GM19324 (cell line): Measurements from ENCODE around the gene RPN2.
"Not testable (repeated sequence)": the region's sequence is repeated elsewhere in the genome, so short reads cannot be mapped to it uniquely, and the experiment has no call there.

ENCODE experiments used
- ATAC-seq: cut with Tn5 transposase; IDR thresholded peaks from one replicate; pipeline ENCODE4 v1.9.1; 2021; ENCODE audit warnings: mild to moderate bottlenecking, moderate library complexity; ENCODE audit not compliant: unreplicated experiment, low FRiP score

RPN2 gene

GRCh38 chr20:37178839-37179682, at the start of gene RPN2, which contains the start of gene MROH8:
TSS of gene RPN2 (plus strand) at chr20:37179330. CDS start at chr20:37179357, 27 bp downstream.
TSS of gene MROH8 (minus strand) at chr20:37179548.
- ATAC-seq: peak; percentile 96

GRCh38 chr20:37131486-37131885, 47.6 kb upstream of the RPN2 start:
- ATAC-seq: no peak

GRCh38 chr20:37133952-37134351, 45.2 kb upstream of the RPN2 start:
- no peak for ATAC-seq

GRCh38 chr20:37137547-37137946, 41.6 kb upstream of the RPN2 start:
- ATAC-seq: no peak

DNA sequence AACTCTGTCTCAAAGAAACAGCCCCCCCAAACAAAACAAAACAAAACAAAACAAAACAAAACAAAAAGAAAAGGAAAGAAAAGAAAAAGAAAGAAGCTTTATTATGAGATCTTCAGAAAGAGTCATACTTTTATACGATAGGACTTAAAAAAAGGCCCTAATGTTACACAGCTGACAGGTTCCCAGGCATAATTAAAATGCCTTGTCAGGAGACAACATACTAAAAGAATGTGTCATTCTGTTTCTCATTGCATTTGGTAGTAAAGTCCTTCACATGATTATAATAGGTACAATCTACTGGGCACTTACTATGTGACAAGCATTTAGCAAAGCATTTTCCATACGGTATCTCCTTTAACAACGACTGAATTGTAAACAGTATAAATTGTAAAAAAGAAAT, 36.4 kb upstream of the RPN2 start:
- no peak for ATAC-seq

- no peak for ATAC-seq
Observed at GRCh38 chr20:37144856-37145404, 34.2 kb upstream of the RPN2 start.

GRCh38 chr20:37147250-37147649, 31.9 kb upstream of the RPN2 start:
- ATAC-seq: no peak

- ATAC-seq: not testable (repeated sequence)
Observed at GRCh38 chr20:37150864-37151263, 28.3 kb upstream of the RPN2 start.

DNA sequence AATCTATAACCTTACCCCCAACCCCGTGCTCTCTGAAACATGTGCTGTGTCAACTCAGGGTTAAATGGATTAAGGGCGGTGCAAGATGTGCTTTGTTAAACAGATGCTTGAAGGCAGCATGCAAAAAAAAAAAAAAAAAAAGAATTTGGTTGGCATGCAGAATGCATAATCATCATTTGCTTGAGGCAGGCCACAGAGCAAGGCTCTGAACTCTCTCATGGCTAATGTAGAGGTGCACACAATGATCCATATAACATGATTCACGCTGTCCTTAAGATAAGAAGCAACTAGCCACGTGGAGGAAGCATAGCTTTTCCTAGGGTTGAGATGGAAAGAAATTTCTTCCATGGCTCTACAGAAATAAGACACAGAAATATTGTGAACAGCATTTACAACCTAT, 27.6 kb upstream of the RPN2 start:
- no peak for ATAC-seq

DNA sequence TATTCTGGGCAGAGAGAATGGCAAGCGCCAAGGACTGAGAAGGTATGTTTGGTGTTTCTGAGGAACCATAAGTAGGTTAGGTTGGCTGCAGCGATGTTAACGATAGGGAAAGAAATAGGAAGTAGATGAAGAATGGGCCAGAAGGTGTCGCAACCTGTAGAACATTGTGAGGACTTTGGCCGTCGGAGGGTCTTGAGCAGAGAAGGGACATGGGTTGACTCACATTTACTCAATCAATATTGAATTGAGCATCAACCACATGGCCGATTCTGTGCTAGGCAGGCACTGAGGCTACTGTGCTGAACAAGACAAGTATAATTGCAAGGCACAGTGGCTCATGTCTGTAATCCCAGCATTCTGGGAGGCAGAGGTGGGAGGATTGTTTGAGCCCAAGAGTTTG, 26.8 kb upstream of the RPN2 start:
- no peak for ATAC-seq

- ATAC-seq: no peak
Observed at GRCh38 chr20:37154684-37155298, 24.3 kb upstream of the RPN2 start.

GRCh38 chr20:37155987-37156386, 23.1 kb upstream of the RPN2 start:
- ATAC-seq: no peak

- no peak for ATAC-seq
Observed at GRCh38 chr20:37158248-37158647, 20.9 kb upstream of the RPN2 start.

DNA sequence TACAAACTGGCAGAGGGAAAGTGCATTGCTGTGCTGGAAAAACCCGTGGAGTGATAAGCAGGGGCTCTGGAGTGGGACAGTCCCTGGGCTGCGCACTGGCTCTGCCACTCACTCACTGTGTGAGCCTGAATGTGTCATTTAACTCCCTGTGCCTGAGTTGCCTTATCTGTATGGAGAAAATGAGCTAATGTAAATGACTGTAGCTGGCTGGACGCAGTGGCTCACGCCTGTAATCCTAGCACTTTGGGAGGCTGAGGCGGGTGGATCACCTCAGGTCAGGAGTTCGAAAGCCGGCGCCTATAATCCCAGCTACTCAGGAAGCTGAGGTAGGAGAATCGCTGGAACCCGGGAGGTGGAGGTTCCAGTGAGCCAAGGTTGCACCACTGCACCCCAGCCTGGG, 18.4 kb upstream of the RPN2 start:
- no peak for ATAC-seq

DNA sequence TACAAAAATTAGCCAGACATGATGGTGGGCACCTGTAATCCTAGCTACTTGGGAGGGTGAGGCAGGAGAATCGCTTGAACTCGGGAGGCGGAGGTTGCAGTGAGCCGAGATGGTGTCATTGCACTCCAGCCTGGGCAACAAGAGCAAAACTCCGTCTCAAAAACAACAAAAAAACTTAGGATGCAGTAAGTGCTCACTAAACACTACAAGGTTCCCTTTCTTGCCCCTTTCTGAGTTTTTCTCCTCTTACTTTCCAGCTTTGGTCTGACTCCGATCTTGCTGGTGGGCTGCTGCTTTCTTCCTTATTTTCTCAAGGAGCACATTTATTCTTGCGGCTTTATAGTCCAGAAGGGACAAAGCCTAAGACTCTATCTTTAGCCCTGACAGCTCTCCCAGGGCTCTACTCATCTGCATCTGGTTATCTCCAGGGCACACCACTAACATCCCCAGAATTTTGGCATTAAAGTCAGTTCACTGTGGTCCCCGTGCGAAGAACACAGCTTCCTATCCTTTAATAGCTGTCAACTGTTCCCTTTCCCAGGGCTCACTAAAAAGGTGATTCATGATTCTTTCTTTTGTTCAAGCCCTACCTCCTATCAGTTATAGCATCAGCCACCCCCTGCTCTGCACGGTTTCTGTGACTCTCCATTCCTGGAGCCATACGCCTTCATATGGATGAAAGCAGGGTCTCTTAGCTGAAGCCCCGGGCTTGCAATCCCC, 17.1 kb upstream of the RPN2 start:
- ATAC-seq: no peak

- ATAC-seq: no peak
Observed at GRCh38 chr20:37162646-37163045, 16.5 kb upstream of the RPN2 start.

DNA sequence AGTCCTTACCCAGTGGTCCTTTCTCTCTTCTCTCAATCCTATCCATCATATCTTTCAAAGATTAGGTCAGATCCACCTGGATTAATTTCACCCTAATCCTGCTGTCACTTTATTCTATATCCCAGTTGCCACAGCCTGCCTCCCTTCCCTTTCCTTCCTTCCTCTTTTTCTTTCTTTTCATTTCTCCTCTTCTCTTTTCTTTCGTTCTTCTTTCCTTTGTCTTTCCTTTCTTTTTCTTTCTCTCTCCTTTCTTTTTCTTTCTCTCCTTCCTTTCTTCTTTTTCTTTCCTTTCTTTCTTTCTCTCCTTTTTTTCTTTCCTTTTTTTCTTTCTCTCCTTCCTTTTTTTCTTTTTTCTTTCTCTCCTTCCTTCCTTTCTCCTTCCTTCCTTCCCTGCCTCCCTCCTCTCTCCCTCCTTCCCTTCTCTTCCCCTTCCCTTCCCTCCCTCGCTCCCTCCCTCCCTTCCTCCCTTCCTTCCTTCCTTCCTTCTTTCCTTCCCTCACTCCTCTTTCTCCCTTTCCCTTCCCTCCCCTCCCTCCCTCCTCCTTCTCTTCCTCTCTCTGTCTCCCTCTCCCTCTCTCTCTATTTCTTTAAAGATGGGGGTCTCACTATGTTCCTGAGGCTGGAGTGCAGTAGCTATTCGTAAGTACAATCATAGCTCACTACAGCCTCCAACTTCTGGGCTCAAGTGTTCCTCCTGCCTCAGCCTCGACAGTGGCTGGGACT, 15.1 kb upstream of the RPN2 start:
- no peak for ATAC-seq

DNA sequence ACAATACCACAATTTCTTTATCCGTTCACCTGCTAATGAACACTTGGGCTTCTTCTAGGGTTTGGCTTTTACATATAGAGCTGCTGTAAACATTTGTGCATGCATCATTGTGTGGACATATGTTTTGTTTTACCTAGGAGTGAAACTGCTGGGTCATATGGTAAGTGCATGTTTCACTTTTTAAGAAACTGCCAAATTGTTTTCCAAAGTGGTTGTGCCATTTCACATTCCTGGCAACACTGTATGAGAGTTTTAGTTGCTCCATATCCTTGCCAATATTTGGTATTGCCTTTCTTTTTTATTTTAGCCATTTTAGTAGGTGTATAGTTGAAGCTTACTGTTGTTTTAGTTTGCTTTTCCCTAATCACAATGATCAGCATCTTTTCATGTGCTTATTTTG, 14.1 kb upstream of the RPN2 start:
- no peak for ATAC-seq

DNA sequence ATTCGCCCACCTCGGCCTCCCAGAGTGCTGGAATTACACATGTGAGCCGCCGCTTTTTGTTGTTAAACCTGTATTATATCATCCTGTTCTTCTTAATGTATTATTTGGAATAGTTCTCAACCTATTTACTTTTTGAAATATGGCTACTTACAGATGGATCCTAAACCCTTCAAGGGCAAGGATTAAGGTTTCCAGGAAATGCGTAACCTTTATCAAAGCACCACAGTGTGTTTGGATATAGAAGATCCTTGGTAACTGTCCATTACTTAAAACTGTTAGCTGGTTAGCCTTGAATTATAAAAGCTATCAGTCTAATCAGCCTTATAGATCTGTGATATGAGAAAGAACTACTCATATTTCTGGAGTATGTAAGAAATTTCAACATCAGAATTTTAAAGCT, 12.3 kb upstream of the RPN2 start:
- no peak for ATAC-seq

GRCh38 chr20:37172836-37173235, 6.3 kb upstream of the RPN2 start:
- no peak for ATAC-seq
